ENCODE results near the gene POU2F1. TPM values are rescaled to one million over a fixed set of nuclear protein-coding genes. Genes with fewer than 3 reads are reported as not detected.
A peak's percentile ranks its signal among the peaks of the same experiment; 100 is the strongest.

Gene POU2F1
- total RNA-seq, 4 donors from 2014 or later, result 14.0 to 45.5 (median 19.8) TPM

GRCh38 chr1:167333703-167334102 is 113.0 kb downstream of the POU2F1 start:
- 81 to 82% methylated on average over 1 of the region's 1 CpG for WGBS, 2 donors
- no peak for DNase-seq
- no peak overlapping the region for H3K27ac ChIP-seq
- no peak overlapping the region for H3K4me3 ChIP-seq (replicated peaks in 1 of 3)
- TF ChIP-seq CTCF (IDR thresholded peaks at IDR 0.05) (no peak), POLR2A (IDR thresholded peaks at IDR 0.05) (no peak)
- no peaks in the 10 kb centered on the region for H3K9me3 ChIP-seq
- H3K36me3 ChIP-seq, result no peaks in the 10 kb centered on the region
- intact Hi-C loops (cut with DNase I), result no loop called here
- H3K4me1 ChIP-seq, result no peaks in the 10 kb centered on the region
- no peaks in the 10 kb centered on the region for H3K27me3 ChIP-seq

DNA sequence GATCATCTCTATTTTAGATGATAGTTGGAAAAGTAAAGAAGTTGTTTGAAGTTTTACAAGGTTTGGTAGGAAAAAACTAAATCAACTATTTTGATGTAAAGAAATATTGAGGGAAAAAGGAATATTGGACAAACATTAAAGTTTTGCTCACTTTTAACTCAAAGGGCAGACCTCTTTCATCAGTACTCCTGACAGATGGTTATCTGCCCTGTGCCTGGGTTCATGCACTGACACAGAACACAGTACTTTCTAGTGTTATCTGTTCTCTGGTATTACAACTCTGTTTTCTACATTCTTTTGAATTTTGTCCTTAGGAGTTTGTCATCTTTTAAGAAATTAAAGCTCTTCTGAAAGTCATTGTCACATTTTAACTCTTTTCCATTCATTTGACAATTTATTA is 118.7 kb downstream of the POU2F1 start:
- Histone ChIP-seq H3K27me3 (no peaks in the 10 kb centered on the region), H3K27ac (no peak overlapping the region), H3K36me3 (no peaks in the 10 kb centered on the region), H3K4me1 (no peaks in the 10 kb centered on the region), H3K9me3 (no peaks in the 10 kb centered on the region), H3K4me3 (replicated peaks in 1 of 3) (no peak overlapping the region)
- intact Hi-C loops (cut with DNase I), result no loop called here
- TF ChIP-seq POLR2A (IDR thresholded peaks at IDR 0.05) (no peak), CTCF (IDR thresholded peaks at IDR 0.05) (no peak)
- no peak for DNase-seq

DNA sequence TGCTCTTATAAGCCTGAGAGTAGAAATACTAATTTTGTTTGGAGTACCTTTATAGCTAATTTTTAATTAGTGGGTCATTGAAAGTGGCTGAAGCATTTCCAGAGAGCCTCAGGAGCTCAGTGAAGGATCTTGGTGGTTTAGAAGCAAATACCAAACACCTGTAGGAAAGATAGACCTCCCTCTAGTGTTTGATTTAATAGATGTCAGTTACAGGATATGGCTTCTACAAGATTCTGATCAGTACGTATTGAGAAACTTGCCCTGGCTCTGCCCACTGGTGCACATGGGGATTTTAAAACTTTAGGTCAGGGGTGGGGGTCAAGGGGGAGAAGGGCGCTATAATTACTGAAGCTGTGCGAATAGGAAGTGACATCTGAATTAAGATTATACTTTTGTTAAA is 122.2 kb downstream of the POU2F1 start:
- intact Hi-C loops (cut with DNase I), result no loop called here
- no peaks in the 10 kb centered on the region for H3K4me1 ChIP-seq

DNA sequence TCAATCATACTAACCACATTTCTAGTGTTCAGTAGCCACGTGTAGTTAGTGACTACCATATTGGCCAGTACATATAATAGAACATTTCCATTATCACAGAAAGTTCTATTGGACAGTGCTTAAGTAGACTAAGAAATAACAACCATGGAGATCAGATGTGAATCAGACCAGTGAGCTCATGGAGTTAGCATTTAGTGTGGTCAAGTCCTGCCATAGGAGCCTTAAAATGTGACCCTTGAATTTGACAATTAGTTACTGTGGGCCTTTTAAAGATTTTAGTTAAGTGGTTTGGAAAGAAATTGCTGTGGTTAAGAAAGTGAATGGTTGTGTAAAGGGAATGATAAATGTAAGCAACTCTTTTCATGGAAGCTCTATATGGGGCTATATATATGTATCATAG is 123.4 kb downstream of the POU2F1 start:
- Histone ChIP-seq H3K27me3 (no peaks in the 10 kb centered on the region), H3K27ac (no peak overlapping the region), H3K4me1 (no peaks in the 10 kb centered on the region), H3K36me3 (no peaks in the 10 kb centered on the region), H3K9me3 (no peaks in the 10 kb centered on the region), H3K4me3 (replicated peaks in 1 of 3) (no peak overlapping the region)
- intact Hi-C loops (cut with DNase I), result no loop called here
- no peak for DNase-seq
- no peak for TF ChIP-seq CTCF (IDR thresholded peaks at IDR 0.05)
- TF ChIP-seq POLR2A (IDR thresholded peaks at IDR 0.05), result no peak
- 90 to 93% methylated on average over 1 of the region's 1 CpG for WGBS, 2 donors

More for the DNA sequence above, 122.2 kb downstream of the POU2F1 start:
- no peak overlapping the region for H3K4me3 ChIP-seq (replicated peaks in 1 of 3)
- no peaks in the 10 kb centered on the region for H3K36me3 ChIP-seq
- no peak for DNase-seq
- H3K27ac ChIP-seq, result no peak overlapping the region
- 85 to 88% methylated on average over 3 of the region's 3 CpGs for WGBS, 2 donors
- no peaks in the 10 kb centered on the region for H3K27me3 ChIP-seq
- peak in 3 of 6 experiments; percentile 17 to 28 (median 22) for TF ChIP-seq CTCF (IDR thresholded peaks at IDR 0.05)
- TF ChIP-seq POLR2A (IDR thresholded peaks at IDR 0.05), result no peak
- no peaks in the 10 kb centered on the region for H3K9me3 ChIP-seq

DNA sequence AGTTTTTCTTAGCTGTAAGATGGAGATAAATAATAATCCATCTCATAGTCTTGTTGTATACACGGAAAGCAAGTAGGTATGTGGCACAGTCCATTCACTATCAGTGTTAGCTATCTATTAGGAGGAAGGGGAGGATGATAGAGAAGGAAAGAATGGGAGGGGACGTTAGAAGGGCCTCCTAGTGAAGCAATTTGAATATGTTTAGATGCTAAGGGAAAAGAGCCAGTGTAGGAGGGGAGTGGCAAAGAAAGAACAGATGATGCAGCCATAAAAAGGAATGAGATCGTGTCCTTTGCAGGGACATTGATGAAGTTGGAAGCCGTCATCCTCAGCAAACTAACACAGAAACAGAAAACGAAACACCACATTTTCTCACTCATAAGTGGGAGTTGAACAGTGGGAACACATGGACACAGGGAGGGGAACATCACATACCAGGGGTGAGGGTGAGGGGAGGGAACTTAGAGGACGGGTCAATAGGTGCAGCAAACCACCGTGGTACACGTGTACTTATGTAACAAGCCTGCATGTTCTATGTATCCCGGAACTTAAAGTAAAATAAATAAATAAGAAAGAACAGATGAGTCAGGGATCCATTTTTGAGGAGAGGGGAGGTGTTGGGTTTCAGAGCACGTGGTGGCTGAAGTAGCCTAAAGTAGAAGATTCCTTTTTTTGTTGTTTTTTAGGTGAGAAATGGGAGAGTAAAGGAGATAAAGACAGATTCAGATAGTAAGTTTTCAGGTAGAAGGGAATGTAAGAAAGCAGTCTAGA is 124.1 kb downstream of the POU2F1 start:
- Histone ChIP-seq H3K9me3 (no peaks in the 10 kb centered on the region), H3K27ac (no peak overlapping the region), H3K27me3 (no peaks in the 10 kb centered on the region), H3K36me3 (no peaks in the 10 kb centered on the region), H3K4me3 (replicated peaks in 1 of 3) (no peak overlapping the region), H3K4me1 (no peaks in the 10 kb centered on the region)
- intact Hi-C loops (cut with DNase I), result no loop called here
- 80 to 83% methylated on average over 10 of the region's 10 CpGs for WGBS, 2 donors
- no peak for TF ChIP-seq POLR2A (IDR thresholded peaks at IDR 0.05)
- TF ChIP-seq CTCF (IDR thresholded peaks at IDR 0.05), result no peak
- no peak for DNase-seq

All from thyroid gland (tissue), 4 donors.